ENCODE results near the gene PANK4.

Gene PANK4

GRCh38 chr1:2544093-2544874, 17.9 kb upstream of the PANK4 start:
- DNase-seq: no peak

- DNase-seq: no peak
Observed at GRCh38 chr1:2543543-2544092, 17.2 kb upstream of the PANK4 start.

GRCh38 chr1:2542246-2542915, 16.0 kb upstream of the PANK4 start:
- DNase-seq: no peak

- DNase-seq: no peak
Observed at GRCh38 chr1:2541619-2542245, 15.3 kb upstream of the PANK4 start.

- no peak for DNase-seq
Observed at GRCh38 chr1:2540816-2541492, 14.6 kb upstream of the PANK4 start.

GRCh38 chr1:2539312-2539907, 13.0 kb upstream of the PANK4 start:
- DNase-seq: no peak

- DNase-seq: no peak
Observed at GRCh38 chr1:2538872-2539271, 12.5 kb upstream of the PANK4 start.

- no peak for DNase-seq
Observed at GRCh38 chr1:2538376-2538775, 12.0 kb upstream of the PANK4 start.

GRCh38 chr1:2537784-2538115, 11.4 kb upstream of the PANK4 start:
- DNase-seq: no peak

GRCh38 chr1:2535981-2536380, 9.6 kb upstream of the PANK4 start:
- DNase-seq: no peak

GRCh38 chr1:2535455-2535854, 9.1 kb upstream of the PANK4 start:
- no peak for DNase-seq

GRCh38 chr1:2534687-2535441, 8.5 kb upstream of the PANK4 start:
- no peak for DNase-seq

GRCh38 chr1:2534315-2534686, 7.9 kb upstream of the PANK4 start:
- no peak for DNase-seq

- DNase-seq: no peak
Observed at GRCh38 chr1:2533365-2533764, 7.0 kb upstream of the PANK4 start.

GRCh38 chr1:2532485-2533160, 6.2 kb upstream of the PANK4 start:
- no peak for DNase-seq

GRCh38 chr1:2530513-2531361, 4.3 kb upstream of the PANK4 start:
- DNase-seq: no peak

GRCh38 chr1:2529784-2530512, 3.6 kb upstream of the PANK4 start, which contains the start of gene HES5:
Gene HES5, minus strand, starts transcription at chr1:2530263. Its CDS starts 99 bp downstream, at chr1:2530164.
- no peak for DNase-seq

GRCh38 chr1:2528966-2529783, 2.8 kb upstream of the PANK4 start:
- DNase-seq: no peak

GRCh38 chr1:2528611-2528965, 2.2 kb upstream of the PANK4 start:
- no peak for DNase-seq

All from SIG-M5 (cell line).